Measurements from ENCODE around the gene DCK.
"Not testable (repeated sequence)": the region's sequence is repeated elsewhere in the genome, so short reads cannot be mapped to it uniquely, and the experiment has no call there.

DCK gene

DNA sequence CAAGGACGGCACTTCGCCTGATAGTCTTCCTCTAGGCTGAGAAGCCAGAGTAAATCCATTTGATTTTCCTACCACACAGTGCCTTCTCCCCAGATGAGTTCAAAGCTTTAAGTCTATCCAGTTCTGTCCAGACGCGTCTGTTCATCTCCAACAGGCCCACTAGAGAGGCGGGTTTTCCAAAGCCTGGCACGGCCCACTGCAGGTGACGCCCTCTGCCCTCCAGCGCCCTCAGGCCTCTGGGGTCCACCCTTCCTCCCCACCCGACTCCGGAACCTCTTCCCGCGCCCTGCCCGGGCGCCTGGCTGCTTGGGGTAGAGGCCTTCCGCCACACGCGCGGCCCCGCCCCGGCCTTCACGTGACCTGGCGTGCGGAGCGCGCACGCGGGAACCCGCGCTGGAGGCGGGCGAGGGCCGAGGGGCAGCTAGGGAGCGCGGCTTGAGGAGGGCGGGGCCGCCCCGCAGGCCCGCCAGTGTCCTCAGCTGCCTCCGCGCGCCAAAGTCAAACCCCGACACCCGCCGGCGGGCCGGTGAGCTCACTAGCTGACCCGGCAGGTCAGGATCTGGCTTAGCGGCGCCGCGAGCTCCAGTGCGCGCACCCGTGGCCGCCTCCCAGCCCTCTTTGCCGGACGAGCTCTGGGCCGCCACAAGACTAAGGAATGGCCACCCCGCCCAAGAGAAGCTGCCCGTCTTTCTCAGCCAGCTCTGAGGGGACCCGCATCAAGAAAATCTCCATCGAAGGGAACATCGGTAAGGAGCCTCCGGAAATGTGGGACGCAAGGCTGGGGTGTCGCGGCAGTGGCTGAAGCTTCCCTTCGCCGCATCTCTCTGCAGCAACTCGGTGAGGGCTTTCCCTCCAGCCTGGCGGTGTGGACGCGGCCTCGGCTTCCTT, at the start of gene DCK:
Gene DCK (plus strand): TSS at position 469 of the 888 bp plus-strand sequence. CDS start 187 bp downstream, at position 656.
- DNase-seq: peak; percentile 63 to 71

DNA sequence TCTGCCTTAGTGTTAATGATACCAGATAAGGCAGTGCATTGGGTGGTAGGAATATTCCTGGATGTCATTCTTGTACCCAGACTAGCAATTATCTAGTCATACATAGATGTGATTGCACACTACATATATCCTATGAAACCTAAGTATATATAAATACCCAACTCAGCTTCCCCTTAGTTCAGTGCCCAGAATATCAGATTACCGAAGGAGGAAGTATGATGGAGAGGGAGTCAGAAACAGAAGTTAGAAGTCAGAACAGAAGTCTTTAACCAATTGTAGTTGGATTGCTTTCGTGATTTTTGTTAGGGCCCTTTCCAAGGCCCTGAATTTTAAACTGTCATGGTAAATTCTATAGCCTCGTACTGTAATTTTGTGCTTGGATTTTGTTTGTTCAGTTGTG, 48.4 kb upstream of the DCK start:
- peak in 1 of 2 donors; percentile 83 for DNase-seq

DNA sequence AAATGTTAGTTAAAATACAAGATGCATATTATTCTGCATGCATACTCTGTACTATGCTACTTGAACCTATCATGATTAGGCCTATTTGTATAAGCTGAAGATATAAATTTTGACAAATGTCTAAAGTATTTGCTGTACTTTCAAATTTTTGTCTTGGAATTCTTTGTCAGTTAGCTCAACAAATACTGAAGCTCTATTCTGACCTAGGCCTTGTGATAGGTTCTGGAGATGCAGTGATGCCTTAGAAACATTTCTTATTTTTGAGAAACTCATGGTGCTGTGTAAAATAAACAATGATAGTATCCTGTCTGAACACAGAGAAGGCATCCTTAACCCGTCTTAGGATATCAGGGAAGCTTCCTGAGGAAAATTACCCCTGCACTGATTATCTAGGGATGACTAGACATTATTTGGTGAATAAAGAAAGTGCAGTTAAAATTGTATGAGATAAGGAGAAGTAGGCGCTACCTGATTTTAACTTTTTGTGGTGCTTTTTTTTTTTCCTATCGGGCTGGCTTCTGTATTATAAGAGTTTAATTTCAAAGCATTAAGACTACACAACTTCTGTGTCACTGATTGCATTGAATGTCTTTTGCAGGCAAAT, 47.9 kb upstream of the DCK start:
- DNase-seq: no peak

DNA sequence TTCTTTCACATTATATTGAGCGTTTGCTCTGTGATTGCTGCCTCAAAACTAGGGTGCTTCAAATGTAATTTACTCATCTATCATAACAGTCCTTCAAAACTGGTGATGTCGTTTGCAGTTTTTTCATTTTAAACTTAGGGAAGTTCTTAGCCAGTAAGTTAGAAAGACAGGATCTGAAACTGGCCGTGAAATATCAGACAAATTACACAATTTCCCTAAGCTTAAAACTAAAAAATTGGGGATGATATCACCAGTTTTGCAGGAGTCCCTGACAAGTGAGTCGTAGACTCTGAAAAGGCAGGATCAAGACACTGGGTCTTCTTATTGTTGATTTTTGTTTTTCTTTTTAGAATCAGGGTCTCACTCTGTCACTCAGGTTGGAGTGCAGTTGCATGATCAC, 46.5 kb upstream of the DCK start:
- no peak for DNase-seq

DNA sequence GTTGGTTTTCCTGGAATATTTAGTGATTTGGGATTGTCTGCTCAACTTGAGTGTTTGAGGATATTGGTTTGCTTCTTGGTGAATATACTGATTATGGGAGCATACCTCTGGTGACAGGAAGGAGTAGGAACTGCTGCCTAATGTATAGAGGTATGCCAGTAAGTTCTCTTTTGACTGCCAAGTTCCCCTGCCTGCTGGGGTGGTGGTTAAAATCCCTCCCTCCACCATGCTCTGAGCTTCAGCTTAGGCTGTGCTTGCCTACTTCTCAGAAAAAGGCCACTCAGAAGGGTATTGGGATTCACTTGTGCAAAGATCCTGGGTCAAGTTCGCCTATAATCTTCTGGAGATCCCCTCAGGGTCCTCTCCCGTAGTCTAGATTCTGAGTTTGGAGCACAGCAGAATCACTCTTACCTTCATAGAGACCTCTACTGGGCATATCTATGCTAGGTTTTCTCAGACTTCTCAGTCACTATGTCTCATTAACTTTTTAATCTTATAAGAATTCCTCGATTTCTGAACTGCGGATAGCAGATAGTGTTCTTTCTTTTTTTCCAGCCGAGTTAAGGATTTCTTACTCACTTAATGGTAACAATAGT, 44.7 kb upstream of the DCK start:
- no peak for DNase-seq

DNA sequence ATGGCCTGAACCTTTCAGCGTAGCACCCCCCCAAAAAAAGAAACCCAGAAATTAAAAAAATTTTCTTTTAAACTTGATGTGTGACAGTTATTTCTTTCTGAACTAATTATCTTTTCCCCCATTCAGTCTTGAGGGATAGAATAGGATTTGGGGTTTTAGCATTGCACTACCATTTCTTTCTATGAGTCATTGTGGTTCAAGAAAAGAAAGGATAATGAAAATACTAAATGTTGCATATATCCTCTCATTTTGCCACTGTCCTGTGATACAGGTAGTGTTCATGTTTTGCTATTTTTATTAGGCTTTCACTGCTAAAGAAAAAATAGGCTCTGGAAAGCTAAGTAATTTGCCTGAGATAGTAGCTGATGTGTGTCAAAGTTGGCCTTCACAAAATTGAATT, 39.4 kb upstream of the DCK start:
- no peak for DNase-seq

DNA sequence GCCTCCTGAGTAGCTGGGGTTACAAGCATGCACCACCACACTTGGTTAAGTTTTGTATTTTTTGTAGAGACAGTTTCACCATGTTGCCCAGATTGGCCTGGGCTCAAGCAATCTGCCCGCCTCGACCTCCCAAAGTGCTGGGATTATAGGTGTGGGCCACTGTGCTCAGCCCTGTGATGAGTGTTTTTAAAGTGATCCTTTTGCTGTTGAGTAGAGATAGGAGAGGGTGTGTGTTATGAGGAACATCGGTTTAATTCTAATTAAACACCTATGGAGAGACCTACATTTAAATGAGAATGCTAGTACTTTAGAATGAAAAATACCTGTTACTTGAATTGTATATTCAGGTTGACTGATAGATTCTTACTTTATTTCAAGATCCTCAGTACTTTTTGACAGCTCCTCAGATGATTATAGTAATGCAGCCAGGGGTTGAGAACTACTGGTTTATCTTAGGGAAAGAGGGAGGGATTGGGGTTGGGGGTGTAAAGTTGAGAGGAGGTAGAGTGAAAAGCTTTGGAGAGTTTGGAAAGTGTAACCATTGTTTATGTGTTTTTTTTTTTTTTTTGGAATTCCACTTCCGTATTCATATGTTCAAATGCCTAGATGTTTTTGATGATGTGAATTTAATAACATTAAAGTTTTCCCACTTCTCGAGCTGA, 36.8 kb upstream of the DCK start:
- no peak for DNase-seq

DNA sequence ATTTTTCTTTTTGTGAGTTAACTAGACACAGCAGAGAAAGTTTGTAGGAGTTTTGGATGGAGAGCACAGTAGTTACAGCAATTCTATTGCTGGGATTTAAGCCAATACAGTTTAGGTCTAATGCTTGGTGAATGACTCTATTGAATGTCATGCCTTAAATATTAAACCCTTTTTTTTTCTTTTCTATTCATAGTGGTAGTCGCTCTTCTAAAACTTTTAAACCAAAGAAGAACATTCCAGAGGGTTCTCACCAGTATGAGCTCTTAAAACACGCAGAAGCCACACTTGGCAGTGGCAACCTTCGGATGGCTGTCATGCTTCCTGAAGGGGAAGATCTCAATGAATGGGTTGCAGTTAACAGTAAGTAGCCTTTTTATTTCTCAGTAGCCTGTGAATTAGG, 34.8 kb upstream of the DCK start:
- no peak for DNase-seq

DNA sequence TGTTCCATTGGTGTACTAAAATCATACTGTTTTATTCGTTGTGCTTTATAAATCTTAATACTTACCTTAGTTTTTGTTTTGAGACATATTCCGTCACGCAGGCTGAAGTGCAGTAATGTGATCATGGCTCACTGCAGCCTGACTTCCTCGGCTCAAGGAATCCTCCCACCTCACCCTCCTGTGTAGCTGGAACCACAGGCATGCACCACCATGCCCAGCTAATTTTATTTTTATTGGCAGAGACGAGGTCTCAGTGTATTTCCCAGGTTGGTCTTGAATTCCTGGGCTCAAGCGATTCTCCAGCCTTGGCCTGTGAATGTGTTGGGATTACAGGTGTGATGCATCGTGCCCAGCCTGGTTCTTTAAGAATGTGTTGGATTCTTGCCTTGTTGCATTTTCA, 24.4 kb upstream of the DCK start:
- no peak for DNase-seq

DNA sequence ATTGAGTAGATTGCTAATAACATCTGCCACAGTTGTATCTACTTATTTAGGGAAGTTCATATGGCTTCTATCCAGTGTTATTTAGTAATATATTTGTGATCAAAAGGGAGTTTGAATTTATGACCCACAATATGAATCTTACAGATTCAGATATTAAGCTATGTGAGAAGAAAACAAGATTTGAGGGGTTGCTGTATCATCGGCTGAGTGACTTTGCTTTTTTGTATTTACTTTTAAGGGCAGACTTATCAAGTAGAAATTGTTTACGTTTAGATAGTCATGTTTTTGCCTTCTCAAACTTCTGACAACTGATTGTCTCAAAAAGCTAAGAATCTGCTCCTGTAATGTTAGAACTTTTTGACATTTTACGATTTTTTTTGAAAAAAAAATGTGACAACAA, 17.2 kb upstream of the DCK start:
- DNase-seq: no peak

DNA sequence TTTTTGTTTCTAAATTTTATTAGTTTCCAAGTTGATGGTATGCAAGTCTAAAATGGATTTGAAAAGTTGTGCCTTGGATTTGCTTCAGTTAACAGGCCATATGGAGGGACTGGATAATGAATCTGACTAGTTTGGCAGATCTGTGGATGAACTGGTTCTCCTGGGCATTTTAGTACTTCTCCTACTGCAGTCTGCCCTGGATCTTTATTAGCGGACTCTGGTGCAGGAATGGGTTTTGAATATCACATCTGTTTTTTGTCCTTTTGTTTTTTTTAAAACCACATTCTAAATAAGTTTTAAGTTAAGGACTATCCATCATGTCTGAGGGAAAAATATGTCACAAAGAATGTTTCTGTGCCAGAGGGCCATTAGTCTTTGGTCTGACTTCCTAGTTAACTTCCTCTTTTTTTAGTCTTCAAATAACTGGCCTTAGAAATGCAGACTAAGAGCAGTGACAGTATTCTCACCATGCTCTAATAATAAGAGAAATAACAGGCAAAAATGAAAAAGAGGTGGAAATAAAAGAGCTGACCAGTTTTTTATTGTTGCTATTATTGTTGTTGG, 13.9 kb upstream of the DCK start:
- peak in 1 of 2 donors; percentile 84 for DNase-seq

DNA sequence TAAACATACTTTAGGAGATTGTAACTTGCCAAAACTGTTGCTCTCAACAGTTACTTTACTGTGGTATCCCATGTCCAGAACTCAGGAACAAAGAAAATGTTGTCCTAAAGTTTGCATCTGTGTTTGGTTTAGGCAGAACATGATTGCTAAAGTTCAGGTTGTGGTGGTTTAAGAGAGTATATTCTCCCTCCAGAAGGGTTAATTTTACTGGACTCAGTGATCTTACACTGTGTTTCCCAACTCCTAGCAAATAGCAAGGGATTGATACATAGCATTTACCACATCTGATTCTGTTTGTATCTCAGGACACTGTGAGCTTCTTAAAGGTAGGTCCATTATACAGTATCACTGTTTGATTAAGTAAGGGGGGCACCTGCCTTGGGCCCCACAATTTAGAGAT, 13.3 kb upstream of the DCK start:
- no peak for DNase-seq

DNA sequence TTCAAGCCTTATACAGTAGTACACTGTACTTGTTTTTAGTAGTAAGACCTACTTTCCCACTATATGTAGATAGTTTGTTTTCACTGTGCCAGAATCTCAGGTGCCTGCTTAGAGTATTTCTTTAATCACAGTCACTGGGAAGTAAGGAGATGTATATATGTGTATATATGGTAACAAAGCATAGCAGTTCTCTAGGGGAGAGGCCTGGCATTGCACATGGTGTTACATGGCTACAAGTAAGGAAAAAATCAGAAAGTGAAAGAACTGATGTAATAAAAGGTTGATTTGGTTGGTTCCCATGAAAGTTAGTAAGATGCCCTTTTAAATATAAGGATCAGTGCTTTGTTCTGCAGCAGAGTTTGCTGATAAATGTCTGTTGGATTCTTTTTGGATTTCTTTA, 9.3 kb upstream of the DCK start:
- no peak for DNase-seq

DNA sequence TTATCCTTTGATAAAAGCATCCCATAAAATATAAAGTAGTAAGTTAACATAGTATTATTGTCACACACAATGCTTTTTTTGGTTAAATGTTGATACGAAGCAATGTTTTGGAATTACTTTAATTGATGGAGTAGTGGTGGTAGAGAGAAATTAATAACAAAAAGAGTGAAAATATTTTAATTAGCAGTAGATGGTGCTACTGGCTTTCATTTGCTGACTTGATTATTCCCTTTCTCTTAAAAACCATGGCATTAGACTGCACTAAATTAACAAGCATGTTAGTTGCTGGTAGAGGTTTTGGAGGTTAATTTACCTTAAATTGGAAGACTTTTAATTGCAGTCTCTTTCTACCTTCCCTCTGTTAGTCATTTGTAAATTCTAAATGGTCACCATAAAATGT, 8.9 kb upstream of the DCK start:
- no peak for DNase-seq

DNA sequence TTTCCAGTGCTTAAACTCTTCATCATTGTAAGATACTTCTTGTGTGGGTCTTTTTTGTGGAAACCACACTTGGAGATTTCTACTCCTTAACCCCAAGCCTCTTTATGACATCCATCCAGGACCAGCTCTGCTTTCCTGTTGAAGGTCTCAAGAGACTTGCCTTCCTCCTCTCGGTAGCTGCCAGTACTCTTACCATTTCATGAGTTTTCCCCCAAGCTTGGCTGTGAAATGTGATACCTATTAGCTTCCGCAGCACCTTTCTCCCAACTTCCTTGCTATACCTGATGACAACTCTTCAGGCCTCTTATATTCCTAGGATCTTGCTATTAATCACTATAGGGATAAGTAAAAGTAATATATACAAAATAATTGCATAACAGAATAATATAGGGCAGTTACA, 1.9 kb upstream of the DCK start:
- DNase-seq: no peak

DNA sequence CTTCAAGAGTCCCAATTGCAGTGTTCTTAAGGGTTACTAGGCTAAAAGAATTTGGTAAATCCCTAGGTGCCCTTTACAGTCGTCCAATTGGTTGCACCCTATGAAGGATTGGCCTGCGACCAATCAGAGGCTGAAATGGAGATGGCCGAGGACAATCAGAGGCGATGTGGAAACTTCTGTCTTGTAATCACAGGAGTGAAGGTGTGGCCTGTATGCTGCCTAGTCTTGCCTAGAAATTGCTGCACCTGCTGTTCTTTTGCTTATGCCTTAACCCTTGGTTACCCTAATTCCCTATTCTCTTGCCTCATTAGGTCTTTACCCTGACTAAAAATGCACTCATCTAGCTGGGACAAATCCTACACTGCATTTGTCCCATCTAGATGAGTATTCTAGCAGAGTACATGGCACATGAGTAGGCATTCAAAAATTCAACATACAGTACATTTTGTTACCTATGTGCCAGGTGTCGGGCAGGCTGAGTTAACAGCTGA, 1.0 kb upstream of the DCK start:
- no peak for DNase-seq

DNA sequence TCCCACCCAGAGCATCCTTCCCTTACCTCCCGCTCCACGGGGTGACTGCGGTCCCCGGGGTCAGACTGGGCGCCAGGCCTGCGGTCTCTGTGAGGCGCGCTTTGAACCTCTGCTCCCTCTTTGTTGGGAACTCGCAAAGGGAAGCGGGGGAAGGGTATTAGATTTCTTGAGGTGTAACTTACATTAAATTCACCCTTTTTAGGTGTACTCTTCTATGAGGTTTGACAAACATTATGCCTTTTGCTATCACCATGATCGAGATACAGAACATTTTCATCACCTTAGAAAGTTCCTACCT, 569 bp downstream of the DCK start:
- no peak for DNase-seq

DNA sequence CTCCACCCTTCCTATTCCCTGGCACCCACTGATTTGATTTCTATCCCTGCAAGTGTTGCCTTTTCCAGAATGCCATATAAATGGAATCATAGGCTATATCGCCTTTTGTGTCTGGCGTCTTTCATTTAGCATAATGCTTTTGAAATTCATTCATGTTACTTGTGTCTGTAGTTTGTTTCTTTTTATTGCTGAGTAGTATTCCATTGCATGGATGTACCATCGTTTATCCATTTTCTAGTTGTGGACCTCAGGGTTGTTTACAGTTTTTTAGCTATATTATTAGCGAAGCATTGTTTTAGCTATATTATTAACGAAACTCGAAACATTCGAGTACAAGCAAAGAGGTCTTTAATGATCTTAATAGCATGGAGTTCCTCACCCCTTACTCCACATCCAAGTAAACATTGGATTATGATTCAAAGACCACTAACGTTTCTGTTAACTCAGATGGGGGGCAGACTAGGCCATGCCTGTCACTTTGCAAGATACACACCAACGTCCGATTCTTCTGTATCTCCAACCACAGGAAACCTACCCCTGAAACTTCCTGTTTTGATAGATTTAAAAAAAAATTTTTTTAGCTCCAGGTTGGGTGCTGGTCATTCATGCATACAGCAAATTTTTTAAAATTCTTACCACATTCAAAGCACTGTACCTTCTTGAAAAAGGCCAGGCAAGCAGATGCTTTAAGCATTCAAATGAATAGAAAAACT, 1.1 kb downstream of the DCK start:
- DNase-seq: peak in 1 of 2 donors; percentile 7

DNA sequence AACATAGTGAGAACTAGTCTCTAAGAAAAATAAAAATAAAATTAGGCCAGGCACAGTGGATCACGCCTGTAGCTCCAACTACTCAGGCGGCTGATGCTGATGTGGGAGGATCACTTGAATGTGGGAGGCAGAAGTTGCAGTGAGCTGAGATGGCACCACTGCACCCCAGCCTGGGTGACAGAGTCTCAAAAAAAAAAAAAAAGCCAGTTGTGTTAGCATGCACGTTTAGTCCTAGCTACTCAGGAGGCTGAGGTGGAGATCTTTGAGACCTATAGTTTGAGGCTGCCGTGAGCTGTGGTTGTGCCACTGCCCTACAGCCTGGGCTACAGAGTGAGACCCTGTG, 2.5 kb downstream of the DCK start:
- DNase-seq: peak in 1 of 2 donors; percentile 3

DNA sequence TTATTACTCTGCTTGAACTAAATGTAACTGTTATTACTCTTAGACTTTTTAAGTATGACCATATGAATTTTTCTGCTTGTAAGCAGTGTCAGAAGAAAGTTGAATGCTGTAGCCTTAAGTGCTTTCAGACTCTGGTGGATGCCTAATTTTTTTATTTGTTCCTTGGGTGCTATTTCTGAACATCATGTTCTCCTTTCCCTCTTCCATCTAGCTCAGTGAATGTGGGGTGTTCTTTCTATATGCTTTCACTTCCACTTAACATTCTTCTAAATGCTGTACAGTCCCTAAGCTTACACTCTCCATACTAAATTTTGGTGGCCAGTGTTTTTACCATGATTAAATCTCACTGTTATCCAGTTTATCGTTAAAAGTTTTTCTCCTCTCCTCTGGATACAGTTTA, 3.6 kb downstream of the DCK start:
- DNase-seq: peak in 1 of 2 donors; percentile 42

DNA sequence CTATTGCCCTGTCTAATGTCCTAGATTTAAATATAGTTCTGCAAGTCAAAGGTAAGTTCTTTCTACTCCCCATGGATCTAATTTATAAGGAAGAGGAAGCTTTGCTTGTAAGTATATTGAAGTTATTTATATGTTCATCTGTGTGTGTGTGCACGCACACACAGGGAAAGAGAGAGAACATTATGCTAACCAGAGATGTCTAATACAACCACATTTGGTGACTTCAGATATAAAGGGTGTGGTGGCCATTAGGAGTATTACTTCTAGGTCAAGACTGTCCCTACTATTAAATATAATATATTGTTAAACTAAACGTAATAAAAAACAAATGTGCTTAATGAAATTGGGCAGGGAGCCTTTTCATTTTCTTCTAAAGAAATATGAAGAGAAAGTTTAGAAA, 4.1 kb downstream of the DCK start:
- no peak for DNase-seq

DNA sequence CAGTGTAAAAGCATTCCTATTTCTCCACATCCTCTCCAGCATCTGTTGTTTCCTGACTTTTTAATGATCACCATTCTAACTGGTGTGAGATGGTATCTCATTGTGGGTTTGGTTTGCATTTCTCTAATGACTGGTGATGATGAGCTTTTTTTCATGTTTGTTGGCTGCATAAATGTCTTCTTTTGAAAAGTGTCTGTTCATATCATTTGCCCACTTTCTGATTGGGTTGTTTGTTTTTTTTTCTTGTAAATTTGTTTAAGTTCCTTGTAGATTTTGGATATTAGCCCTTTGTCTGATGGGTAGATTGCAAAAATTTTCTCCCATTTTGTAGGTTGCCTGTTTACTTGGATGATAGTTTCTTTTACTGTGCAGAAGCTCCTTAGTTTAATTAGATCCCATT, 6.2 kb downstream of the DCK start:
- DNase-seq: not testable (repeated sequence)

DNA sequence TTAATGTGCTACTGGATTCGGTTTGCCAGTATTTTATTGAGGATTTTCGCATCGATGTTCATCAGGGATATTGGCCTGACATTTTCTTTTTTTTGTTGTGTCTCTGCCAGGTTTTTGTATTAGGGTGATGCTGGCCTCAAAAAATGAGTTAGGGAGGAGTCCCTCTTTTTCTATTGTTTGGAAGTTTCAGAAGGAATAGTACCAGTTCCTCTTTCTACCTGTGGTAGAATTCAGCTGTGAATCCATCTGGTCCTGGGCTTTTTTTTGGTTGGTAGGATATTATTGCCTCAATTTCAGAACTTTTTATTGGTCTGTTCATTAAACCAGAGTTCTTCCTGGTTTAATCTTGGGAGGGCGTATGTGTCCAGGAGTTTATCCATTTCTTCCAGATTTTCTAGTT, 7.9 kb downstream of the DCK start:
- DNase-seq: not testable (repeated sequence)
